HEK293 (cell line): ENCODE data around the gene SPTBN5.

Experiments
- CTCF ChIP-seq: fragments of 450-650 bp; formaldehyde crosslinking; IDR thresholded peaks from 2 replicates; pipeline ENCODE4 v1.5.1; 2016; ENCODE audit warnings: missing biosample characterization, missing genetic modification characterization
- ELK4 ChIP-seq: IDR thresholded peaks from 2 replicates; pipeline ENCODE4 v1.6.1; 2011; ENCODE audit warnings: mild to moderate bottlenecking, low read depth, low read length, borderline replicate concordance
- REST ChIP-seq: fragments of 450-650 bp; formaldehyde crosslinking; IDR thresholded peaks from 2 replicates; pipeline ENCODE4 v1.5.1; 2016; ENCODE audit warnings: missing biosample characterization, missing genetic modification characterization
- TCF7L2 ChIP-seq: IDR thresholded peaks from 2 replicates; pipeline ENCODE4 v1.6.1; 2011; ENCODE audit warnings: low read depth, mild to moderate bottlenecking, inconsistent platforms, low read length, moderate library complexity, borderline replicate concordance
- ZNF221 ChIP-seq: fragments of 450-650 bp; formaldehyde crosslinking; IDR thresholded peaks from 2 replicates; pipeline ENCODE4 v1.5.1; 2017; ENCODE audit warnings: missing biosample characterization, missing genetic modification characterization, borderline replicate concordance
- ZNF24 ChIP-seq: fragments of 450-650 bp; formaldehyde crosslinking; IDR thresholded peaks from 2 replicates; pipeline ENCODE4 v1.5.1; 2016; ENCODE audit warnings: missing biosample characterization, missing genetic modification characterization
- ZNF266 ChIP-seq: fragments of 450-650 bp; formaldehyde crosslinking; IDR thresholded peaks from 2 replicates; pipeline ENCODE4 v1.5.1; 2016; ENCODE audit warnings: missing biosample characterization, missing genetic modification characterization, low read depth
- ZNF274 ChIP-seq, 2 experiments: fragments of 200-500 bp in 1 of 2; fragments of 450-650 bp in 1 of 2; sonication (Bioruptor generic) in 1 of 2; formaldehyde crosslinking in 1 of 2; IDR thresholded peaks; 2 replicates each; pipeline versions ENCODE4 v1.5.1 to v1.6.1; 2014 to 2016; ENCODE audit warnings: borderline replicate concordance in 1 of 2, inconsistent platforms in 1 of 2, low read length in 1 of 2, missing biosample characterization in 1 of 2, missing genetic modification characterization in 1 of 2
- ZNF488 ChIP-seq: fragments of 450-650 bp; formaldehyde crosslinking; IDR thresholded peaks from 2 replicates; pipeline ENCODE4 v1.5.1; 2016; ENCODE audit warnings: missing biosample characterization, missing genetic modification characterization
- ZXDB ChIP-seq: fragments of 450-650 bp; formaldehyde crosslinking; IDR thresholded peaks from 2 replicates; pipeline ENCODE4 v1.5.1; 2016; ENCODE audit warnings: missing biosample characterization, missing genetic modification characterization

GRCh38 chr15:41883484-41883825, 10.4 kb downstream of the SPTBN5 start:
- TF ChIP-seq REST (tag by site-specific recombination) (no peak), ZNF24 (tag by site-specific recombination) (no peak), TCF7L2 (no peak), CTCF (tag by site-specific recombination) (no peak), ZNF266 (tag by site-specific recombination) (no peak), ZNF488 (tag by site-specific recombination) (no peak), ZNF274 (IDR thresholded peaks at IDR 0.05; ENCODE audit: low read length) (no peak), ZNF274 (tag by site-specific recombination; IDR thresholded peaks at IDR 0.05; ENCODE audit: borderline replicate concordance) (no peak), ZNF221 (tag by site-specific recombination) (no peak), ZXDB (tag by site-specific recombination) (no peak), ELK4 (no peak)
